ENCODE results near the gene TFEB. TPM values are rescaled to one million over a fixed set of nuclear protein-coding genes. Genes with fewer than 3 reads are reported as not detected.

TFEB gene
- total and polyA plus RNA-seq, 4 donors = 13.3 to 38.4 (median 27.8) TPM

- no peaks in the 10 kb centered on the region for H3K36me3 ChIP-seq (ENCODE audit: control insufficient read depth in 4 of 4, insufficient read depth in 4 of 4, low read length in 4 of 4)
- WGBS, 2 donors = 90 to 94% methylated on average over 5 to 6 of the region's 6 CpGs
- no peak overlapping the region for H3K9ac ChIP-seq (ENCODE audit: insufficient read depth in 1 of 2, low read length in 2 of 2)
- DNase-seq (no peak), ATAC-seq (ENCODE audit: insufficient read depth, low FRiP score) (no peak)
- H3K4me3 ChIP-seq = no peak overlapping the region
- H3K9me3 ChIP-seq (ENCODE audit: control insufficient read depth in 4 of 4, insufficient read depth in 3 of 4, low read length in 3 of 4) = no peaks in the 10 kb centered on the region
- H3K27me3 ChIP-seq (ENCODE audit: control insufficient read depth in 3 of 3, insufficient read depth in 3 of 3, low read length in 2 of 3) = no peaks in the 10 kb centered on the region
- TF ChIP-seq CTCF (IDR thresholded peaks at IDR 0.05; ENCODE audit: control extremely low read depth, extremely low read depth) = no peak
- H3K27ac ChIP-seq (ENCODE audit: low read depth in 1 of 2, low read length in 1 of 2) = no peak overlapping the region
- peaks cover 0 to 17% (median 3%) of the 10 kb centered on the region in 5 donors for H3K4me1 ChIP-seq (ENCODE audit: control insufficient read depth in 5 of 5, insufficient read depth in 5 of 5, low read length in 5 of 5)
These were observed 8.2 kb upstream of the TFEB start for GRCh38 chr6:41743406-41744235.

DNA sequence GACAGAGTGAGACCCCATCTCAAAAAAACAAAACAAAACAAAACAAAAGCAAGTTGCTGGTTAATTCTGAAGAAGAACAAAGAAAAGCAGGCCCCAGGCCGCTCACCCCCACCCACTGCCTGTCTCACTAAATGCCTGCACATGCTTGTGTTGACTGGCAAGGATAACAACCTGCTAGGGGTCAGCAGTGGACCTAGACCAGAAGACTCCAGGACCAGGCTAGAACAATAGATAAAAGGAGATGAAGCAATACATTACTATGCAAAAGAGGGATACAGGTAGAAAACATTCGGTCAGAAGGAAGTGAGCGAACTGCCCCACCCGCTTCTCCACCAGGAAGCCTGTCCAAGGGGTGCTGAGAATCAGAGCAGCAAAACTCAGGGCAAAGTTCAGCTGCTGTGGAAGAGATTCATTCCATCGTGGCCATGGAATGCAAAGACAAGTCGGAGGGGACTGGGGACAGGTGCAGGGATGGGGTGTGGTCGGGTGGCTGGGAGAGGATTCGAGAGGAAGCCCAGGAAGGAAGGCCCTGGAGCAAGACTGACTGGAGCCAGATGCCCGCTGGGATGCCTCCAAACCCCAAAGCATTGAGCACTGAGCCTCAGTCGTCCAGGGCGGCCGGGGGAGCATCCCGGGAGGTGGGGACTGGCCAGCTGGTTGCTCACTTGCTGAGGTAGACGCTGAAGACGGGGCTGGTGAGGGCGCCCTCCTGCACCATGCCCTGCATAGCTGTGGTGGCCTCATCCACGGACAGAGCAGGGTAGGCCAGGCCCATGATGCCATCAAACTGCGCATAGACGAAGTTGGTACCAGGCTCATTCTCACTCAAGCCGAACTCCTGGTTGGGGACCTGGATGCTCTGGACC lies 6.5 kb upstream of the TFEB start:
- no peaks in the 10 kb centered on the region for H3K36me3 ChIP-seq (ENCODE audit: control insufficient read depth in 4 of 4, insufficient read depth in 4 of 4, low read length in 4 of 4)
- no peak overlapping the region for H3K27ac ChIP-seq (ENCODE audit: low read depth in 1 of 2, low read length in 1 of 2)
- H3K9me3 ChIP-seq (ENCODE audit: control insufficient read depth in 4 of 4, insufficient read depth in 3 of 4, low read length in 3 of 4) = no peaks in the 10 kb centered on the region
- no peaks in the 10 kb centered on the region for H3K27me3 ChIP-seq (ENCODE audit: control insufficient read depth in 3 of 3, insufficient read depth in 3 of 3, low read length in 2 of 3)
- 88 to 89% methylated on average over 20 of the region's 20 CpGs for WGBS, 2 donors
- peaks cover 0 to 17% (median 0%) of the 10 kb centered on the region in 5 donors for H3K4me1 ChIP-seq (ENCODE audit: control insufficient read depth in 5 of 5, insufficient read depth in 5 of 5, low read length in 5 of 5)
- no peak overlapping the region for H3K4me3 ChIP-seq
- TF ChIP-seq CTCF (IDR thresholded peaks at IDR 0.05; ENCODE audit: control extremely low read depth, extremely low read depth) = no peak
- ATAC-seq (ENCODE audit: insufficient read depth, low FRiP score) (no peak), DNase-seq (no peak)
- H3K9ac ChIP-seq (ENCODE audit: insufficient read depth in 1 of 2, low read length in 2 of 2) = no peak overlapping the region

GRCh38 chr6:41740366-41741162 lies 5.2 kb upstream of the TFEB start:
- H3K27me3 ChIP-seq (ENCODE audit: control insufficient read depth in 3 of 3, insufficient read depth in 3 of 3, low read length in 2 of 3) = no peaks in the 10 kb centered on the region
- no peak for TF ChIP-seq CTCF (IDR thresholded peaks at IDR 0.05; ENCODE audit: control extremely low read depth, extremely low read depth)
- no peak overlapping the region for H3K9ac ChIP-seq (ENCODE audit: insufficient read depth in 1 of 2, low read length in 2 of 2)
- 87% methylated on average over 13 of the region's 13 CpGs for WGBS, 2 donors
- H3K4me3 ChIP-seq = no peak overlapping the region
- DNase-seq (no peak), ATAC-seq (ENCODE audit: insufficient read depth, low FRiP score) (no peak)
- H3K27ac ChIP-seq (ENCODE audit: low read depth in 1 of 2, low read length in 1 of 2) = no peak overlapping the region
- H3K36me3 ChIP-seq (ENCODE audit: control insufficient read depth in 4 of 4, insufficient read depth in 4 of 4, low read length in 4 of 4) = no peaks in the 10 kb centered on the region
- H3K9me3 ChIP-seq (ENCODE audit: control insufficient read depth in 4 of 4, insufficient read depth in 3 of 4, low read length in 3 of 4) = no peaks in the 10 kb centered on the region
- H3K4me1 ChIP-seq (ENCODE audit: control insufficient read depth in 5 of 5, insufficient read depth in 5 of 5, low read length in 5 of 5) = peaks cover 0 to 10% (median 2%) of the 10 kb centered on the region in 5 donors

Data from lung (tissue), 12 donors.